HG03558 (cell line): ENCODE data around the gene CYFIP1.

Experiments used
- ATAC-seq: cut with Tn5 transposase; IDR thresholded peaks from one replicate; pipeline ENCODE4 v1.9.1; 2021; ENCODE audit warnings: moderate number of reproducible peaks; ENCODE audit not compliant: unreplicated experiment; ENCODE audit errors: extremely low read depth

The CYFIP1 gene

DNA sequence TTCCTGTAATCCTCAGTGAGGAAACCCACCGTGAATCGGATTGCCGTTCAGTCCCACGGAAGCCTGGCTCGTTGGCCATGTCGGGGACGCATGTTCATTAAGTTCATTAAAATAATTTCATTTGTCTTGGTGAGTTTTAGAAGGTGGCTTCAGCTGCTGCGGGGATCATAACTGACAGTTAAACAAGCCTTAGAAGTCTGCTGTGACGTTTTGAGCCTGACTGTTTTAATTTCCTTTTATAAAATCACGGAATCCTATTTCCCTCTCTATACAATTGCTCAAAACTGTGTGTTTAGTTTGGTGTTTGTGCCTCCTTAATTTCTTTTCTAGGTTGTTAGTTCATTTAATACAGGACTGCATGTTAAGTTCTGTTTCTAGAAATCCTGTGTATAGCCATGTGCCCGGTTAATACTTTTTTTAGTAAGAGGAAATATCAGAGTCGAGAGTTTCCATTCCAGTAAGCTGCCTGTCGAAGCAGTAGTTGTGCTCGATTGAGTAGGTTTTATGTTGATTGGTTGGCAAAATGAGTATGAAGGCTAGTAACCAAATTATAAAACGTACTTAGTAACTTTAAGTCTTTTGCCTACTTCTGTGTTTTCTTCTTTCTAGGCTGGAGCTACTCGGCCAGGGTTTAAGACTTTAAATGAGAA, 141.0 kb downstream of the CYFIP1 start:
- no peak for ATAC-seq

DNA sequence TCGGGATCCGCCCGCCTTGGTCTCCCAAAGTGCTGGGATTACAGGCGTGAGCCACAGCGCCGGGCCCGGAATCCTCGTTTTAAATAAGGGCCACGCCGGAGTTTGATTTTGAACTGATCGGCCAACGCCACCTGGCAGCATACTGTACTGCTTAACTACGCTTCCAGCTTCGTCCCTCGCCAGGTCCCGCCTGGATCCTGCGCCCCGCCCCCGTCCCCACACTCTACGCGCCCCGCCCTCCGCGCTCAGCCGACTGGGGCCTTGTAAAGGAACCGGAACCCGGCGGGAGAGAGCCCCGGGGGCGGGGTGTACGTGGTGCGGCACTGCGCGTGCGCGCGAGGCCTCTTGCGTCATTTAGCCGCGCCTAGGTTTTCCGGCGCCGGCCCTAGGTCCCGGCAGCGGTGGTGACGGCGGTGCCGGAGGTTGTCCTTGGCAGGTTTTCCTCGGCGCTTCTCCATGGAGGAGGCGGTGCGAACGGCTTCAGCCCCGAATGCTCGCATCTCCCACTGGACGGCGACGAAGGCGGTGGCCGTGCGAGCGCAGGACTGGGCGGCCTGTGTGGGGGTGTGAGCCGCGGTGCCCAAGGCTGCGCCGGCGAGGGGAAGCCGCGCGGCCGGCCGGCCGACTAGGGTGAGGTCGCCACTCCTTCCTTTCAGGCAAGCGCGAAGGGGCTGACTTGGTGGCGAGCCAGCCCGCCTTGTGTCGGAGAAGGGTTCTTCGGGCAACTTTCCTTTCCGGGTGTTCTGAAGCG, 141.7 kb downstream of the CYFIP1 start, which contains the start of gene NIPA2:
Gene NIPA2 (plus strand): TSS at position 375 of the 751 bp plus-strand sequence. CDS start 13,066 bp downstream, outside the sequence.
- ATAC-seq: peak; percentile 58

DNA sequence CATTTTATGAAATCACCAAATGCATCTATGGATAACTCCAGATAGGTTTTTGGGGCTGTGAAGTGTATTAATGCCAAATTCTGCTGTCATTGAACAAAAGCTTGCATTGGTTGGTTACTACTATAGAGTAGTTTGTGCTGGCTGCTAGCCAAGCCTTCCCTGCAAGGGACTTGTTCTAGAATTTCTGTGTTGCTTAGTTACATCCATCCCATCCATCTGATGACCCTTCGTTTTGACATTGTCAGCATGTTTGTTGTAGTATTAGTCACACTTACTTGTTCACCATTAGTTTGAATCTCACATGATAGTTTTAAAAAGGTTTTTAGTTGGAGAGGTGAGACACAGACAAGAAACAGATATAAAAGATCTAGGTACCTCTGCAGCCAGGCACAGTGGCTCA, 148.7 kb downstream of the CYFIP1 start:
- no peak for ATAC-seq

DNA sequence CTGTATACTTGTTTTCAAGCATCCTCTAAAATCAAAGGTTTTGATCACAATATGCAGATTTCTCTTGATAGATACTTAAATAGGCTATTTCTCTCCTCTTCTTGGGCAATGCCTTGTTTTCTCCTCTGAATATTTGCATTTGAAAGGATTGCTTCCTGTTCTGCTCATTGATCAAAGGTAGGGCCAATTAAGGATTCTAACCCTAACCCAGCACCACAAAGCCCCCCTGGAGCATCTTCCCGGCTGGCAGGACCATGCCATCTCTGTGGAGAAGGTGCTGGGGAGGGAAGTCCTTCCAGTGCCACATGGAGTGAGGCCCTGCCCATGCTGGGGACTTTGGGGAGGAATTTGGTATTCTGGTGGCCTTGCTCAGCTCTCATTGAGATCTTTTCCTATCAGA, 153.0 kb downstream of the CYFIP1 start:
- ATAC-seq: no peak

DNA sequence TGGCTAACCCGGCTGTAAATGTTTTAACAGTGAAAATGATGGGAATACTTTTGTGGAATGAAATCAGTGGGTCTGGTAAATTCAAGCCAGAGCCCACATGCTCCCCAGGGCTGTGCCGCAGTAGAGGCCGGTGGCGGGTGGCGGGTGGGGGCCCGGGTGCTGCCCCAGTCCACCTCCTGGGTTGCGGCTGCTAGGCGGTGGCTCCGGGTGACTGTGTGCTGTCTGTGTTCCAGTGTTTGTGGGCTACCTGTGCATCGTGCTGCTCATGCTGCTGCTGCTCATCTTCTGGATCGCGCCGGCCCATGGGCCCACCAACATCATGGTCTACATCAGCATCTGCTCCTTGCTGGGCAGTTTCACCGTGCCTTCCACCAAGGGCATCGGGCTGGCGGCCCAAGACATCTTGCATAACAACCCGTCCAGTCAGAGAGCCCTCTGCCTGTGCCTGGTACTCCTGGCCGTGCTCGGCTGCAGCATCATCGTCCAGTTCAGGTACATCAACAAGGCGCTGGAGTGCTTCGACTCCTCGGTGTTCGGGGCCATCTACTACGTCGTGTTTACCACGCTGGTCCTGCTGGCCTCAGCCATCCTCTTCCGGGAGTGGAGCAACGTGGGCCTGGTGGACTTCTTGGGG, 156.6 kb downstream of the CYFIP1 start:
- no peak for ATAC-seq

DNA sequence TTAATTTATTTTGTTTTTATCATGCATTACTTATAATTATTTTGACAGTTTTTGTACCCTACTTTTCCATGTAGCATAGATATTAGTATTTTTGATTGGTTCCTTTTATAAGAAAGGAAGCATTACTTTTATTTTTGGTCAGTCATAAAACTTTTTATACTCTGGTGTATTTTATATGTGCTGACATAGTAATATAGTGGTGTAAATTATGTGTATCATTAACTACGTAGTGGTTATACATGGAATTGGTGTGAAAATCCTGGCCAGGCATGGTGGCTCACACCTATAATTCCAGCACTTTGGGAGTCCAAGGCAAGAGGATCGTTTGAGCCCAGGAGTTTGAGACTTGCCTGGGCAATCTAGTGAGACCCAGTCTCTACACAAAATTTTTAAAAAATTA, 160.5 kb downstream of the CYFIP1 start:
- ATAC-seq: no peak
